Activated naive CD4-positive, alpha-beta T cell (primary cell): Measurements from ENCODE around the gene MARK3.

ENCODE experiments used
- DNase-seq, 4 experiments: peaks; one replicate each; lab custom pipeline; 2025; lab: John Stamatoyannopoulos, UW

The MARK3 gene

GRCh38 chr14:103436533-103436932, 51.3 kb downstream of the MARK3 start:
- no peak for DNase-seq

GRCh38 chr14:103442288-103442687, 57.1 kb downstream of the MARK3 start:
- DNase-seq, result no peak

- no peak for DNase-seq
These were observed 57.9 kb downstream of the MARK3 start for GRCh38 chr14:103443111-103443510.

GRCh38 chr14:103444837-103445524, 59.8 kb downstream of the MARK3 start:
- no peak for DNase-seq

GRCh38 chr14:103445806-103446205, 60.6 kb downstream of the MARK3 start:
- DNase-seq, result no peak

GRCh38 chr14:103448097-103448496, 62.9 kb downstream of the MARK3 start:
- no peak for DNase-seq

GRCh38 chr14:103449634-103450161, 64.5 kb downstream of the MARK3 start:
- DNase-seq, result no peak

- DNase-seq, result no peak
These were observed 65.2 kb downstream of the MARK3 start for GRCh38 chr14:103450416-103450815.

GRCh38 chr14:103451401-103451800, 66.2 kb downstream of the MARK3 start:
- DNase-seq, result no peak

- no peak for DNase-seq
These were observed 68.6 kb downstream of the MARK3 start for GRCh38 chr14:103453791-103454190.

- no peak for DNase-seq
These were observed 71.1 kb downstream of the MARK3 start for GRCh38 chr14:103456167-103456835.

GRCh38 chr14:103460415-103460814, 75.2 kb downstream of the MARK3 start:
- no peak for DNase-seq

GRCh38 chr14:103463149-103463548, 77.9 kb downstream of the MARK3 start:
- no peak for DNase-seq

GRCh38 chr14:103463851-103464250, 78.6 kb downstream of the MARK3 start:
- DNase-seq, result no peak

- DNase-seq, result no peak
These were observed 87.7 kb downstream of the MARK3 start for GRCh38 chr14:103472939-103473338.

- DNase-seq, result no peak
These were observed 89.7 kb downstream of the MARK3 start for GRCh38 chr14:103474893-103475292.

GRCh38 chr14:103476065-103476464, 90.8 kb downstream of the MARK3 start:
- no peak for DNase-seq

GRCh38 chr14:103476631-103477030, 91.4 kb downstream of the MARK3 start:
- DNase-seq, result no peak

GRCh38 chr14:103480595-103480994, 95.4 kb downstream of the MARK3 start:
- no peak for DNase-seq

- DNase-seq, result no peak
These were observed 98.4 kb downstream of the MARK3 start for GRCh38 chr14:103483600-103483999.

GRCh38 chr14:103485504-103485903, 100.3 kb downstream of the MARK3 start:
- no peak for DNase-seq

- DNase-seq, result no peak
These were observed 102.9 kb downstream of the MARK3 start for GRCh38 chr14:103488071-103488470.

GRCh38 chr14:103488960-103489359, 103.7 kb downstream of the MARK3 start:
- no peak for DNase-seq

GRCh38 chr14:103489621-103490020, 104.4 kb downstream of the MARK3 start:
- no peak for DNase-seq
